ENCODE results near the gene RNFT2. TPM values are rescaled to one million over a fixed set of nuclear protein-coding genes. Genes with fewer than 3 reads are reported as not detected.
A peak's percentile ranks its signal among the peaks of the same experiment; 100 is the strongest.

Gene RNFT2
- total and polyA plus RNA-seq, 2 donors = 4.4 to 9.7 TPM

DNA sequence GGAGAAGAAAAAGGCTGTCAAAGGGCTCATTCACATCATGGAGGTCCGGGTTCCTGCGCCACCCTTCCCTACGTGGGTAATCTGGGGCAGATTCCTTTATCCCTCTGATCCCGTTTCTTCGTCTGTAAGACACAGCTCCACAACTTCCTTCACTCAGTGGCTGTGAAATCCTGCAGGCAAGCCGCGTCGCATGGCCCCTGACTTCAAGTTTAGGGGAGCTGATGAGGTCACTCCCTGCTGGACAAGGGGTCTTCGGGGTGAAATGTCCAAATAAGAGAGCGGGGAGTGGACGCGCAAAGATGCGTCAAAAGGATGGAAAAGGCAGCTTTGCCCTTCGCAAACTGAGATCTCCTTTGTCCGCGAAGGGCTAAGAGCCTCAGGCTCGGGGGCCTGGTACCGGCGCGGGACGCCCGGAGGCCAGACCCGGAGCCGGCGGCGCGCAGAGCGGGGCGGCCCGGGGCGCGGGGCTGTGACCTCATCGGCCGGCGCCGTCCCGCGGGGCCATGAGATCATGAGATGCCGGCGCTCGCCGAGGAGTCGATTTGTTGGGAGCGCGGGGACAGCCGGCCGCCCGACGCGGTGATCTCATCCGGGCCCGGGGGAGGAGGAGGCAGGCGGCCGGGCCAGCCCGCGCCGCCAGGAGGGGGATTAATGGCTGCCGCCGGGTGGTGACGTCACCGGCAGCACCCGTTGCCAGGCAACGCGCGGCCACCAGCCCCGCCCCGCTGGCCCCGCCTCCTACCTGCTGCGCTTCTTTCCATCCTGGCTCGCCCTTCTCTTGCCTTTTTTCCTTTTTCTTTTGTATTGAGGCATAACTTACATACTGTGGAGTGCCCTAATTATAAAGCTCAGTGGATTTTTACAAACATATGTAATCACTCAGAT, 81.1 kb downstream of the RNFT2 start:
- Histone ChIP-seq H3K9me3 (ENCODE audit: control insufficient read depth in 2 of 2, insufficient read depth in 1 of 2, low read length in 1 of 2) (peaks cover 0 to 5% of the 10 kb centered on the region in 2 donors), H3K36me3 (ENCODE audit: control insufficient read depth in 2 of 2, insufficient read depth in 2 of 2, low read length in 1 of 2) (no peaks in the 10 kb centered on the region), H3K4me3 (ENCODE audit: low read length in 2 of 2) (peak overlapping the region; percentile 62 to 72), H3K27me3 (ENCODE audit: control insufficient read depth in 2 of 2, insufficient read depth in 1 of 2, low read length in 1 of 2) (no peaks in the 10 kb centered on the region), H3K4me1 (ENCODE audit: control insufficient read depth in 2 of 2, insufficient read depth in 2 of 2, low read length in 2 of 2) (peaks cover 24 to 60% of the 10 kb centered on the region in 2 donors), H3K27ac (ENCODE audit: low read depth in 1 of 2, low read length in 1 of 2) (peak overlapping the region; percentile 85 to 94)
- WGBS = under 1% methylated on average over 70 of the region's 70 CpGs
- DNase-seq (ENCODE audit: low read depth in 6 of 9, low spot score in 9 of 9) = peak in 8 of 9 donors; percentile 57 to 91 (median 81)

DNA sequence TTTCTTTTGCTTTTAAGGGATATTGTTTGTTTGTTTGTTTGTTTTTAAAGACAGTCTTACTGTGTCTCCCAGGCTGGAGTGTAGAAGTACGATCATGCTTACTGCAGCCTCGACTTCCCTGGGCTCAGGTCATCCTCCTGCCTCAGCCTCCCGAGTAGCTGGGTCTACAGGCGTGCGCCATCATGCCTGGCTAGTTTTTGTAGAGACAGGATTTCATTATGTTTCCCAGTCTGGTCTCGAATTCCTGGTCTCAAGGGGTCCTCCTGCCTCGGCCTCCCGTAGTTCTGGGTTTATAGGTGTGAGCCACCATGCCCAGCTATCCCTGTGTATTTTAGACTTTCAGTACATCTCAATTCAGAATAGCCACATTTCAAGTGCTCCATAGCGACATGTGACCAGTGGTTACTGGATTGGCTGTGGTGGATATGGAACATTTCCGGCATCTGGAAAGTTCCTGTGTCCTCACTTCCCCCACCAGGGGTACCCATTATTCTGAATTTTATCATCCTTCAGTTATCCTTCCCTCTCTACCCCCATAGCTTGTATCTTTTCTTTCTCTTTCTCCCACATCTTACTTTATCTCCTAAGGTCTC, 82.0 kb downstream of the RNFT2 start:
- peaks cover 19 to 51% of the 10 kb centered on the region in 2 donors for H3K4me1 ChIP-seq (ENCODE audit: control insufficient read depth in 2 of 2, insufficient read depth in 2 of 2, low read length in 2 of 2)

DNA sequence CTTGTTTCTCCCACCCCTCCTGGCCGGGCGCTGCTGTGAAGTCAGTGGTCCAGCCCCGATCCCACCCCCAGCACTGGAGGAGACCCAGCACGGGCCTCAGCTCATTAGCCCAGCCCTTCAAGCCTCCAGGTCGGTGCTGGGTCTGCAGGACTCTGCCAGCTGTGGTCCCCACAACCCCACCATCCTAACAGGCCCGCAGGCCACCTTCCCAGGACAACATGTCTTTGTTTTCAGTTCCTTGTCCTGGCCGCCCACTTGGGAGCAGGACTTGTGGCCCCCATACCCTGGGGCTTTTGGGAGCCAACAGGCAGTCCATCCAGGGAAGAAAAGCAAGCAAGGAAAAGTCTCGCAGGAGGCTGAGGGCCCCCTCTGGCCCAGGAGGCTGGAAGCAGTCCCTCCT, 83.2 kb downstream of the RNFT2 start:
- Histone ChIP-seq H3K36me3 (ENCODE audit: control insufficient read depth in 2 of 2, insufficient read depth in 2 of 2, low read length in 1 of 2) (peaks cover 5 to 11% of the 10 kb centered on the region in 2 donors), H3K9me3 (ENCODE audit: control insufficient read depth in 2 of 2, insufficient read depth in 1 of 2, low read length in 1 of 2) (peaks cover 0 to 8% of the 10 kb centered on the region in 2 donors), H3K4me3 (ENCODE audit: low read length in 2 of 2) (no peak overlapping the region), H3K4me1 (ENCODE audit: control insufficient read depth in 2 of 2, insufficient read depth in 2 of 2, low read length in 2 of 2) (peaks cover 19 to 39% of the 10 kb centered on the region in 2 donors), H3K27me3 (ENCODE audit: control insufficient read depth in 2 of 2, insufficient read depth in 1 of 2, low read length in 1 of 2) (no peaks in the 10 kb centered on the region), H3K27ac (ENCODE audit: low read depth in 1 of 2, low read length in 1 of 2) (no peak overlapping the region)
- 85% methylated on average over 8 of the region's 8 CpGs for WGBS
- no peak for DNase-seq (ENCODE audit: low read depth in 6 of 9, low spot score in 9 of 9)

More for the DNA sequence above, 82.0 kb downstream of the RNFT2 start:
- H3K36me3 ChIP-seq (ENCODE audit: control insufficient read depth in 2 of 2, insufficient read depth in 2 of 2, low read length in 1 of 2) = peaks cover 4 to 7% of the 10 kb centered on the region in 2 donors
- peaks cover 0 to 8% of the 10 kb centered on the region in 2 donors for H3K9me3 ChIP-seq (ENCODE audit: control insufficient read depth in 2 of 2, insufficient read depth in 1 of 2, low read length in 1 of 2)
- H3K27ac ChIP-seq (ENCODE audit: low read depth in 1 of 2, low read length in 1 of 2) = no peak overlapping the region
- H3K27me3 ChIP-seq (ENCODE audit: control insufficient read depth in 2 of 2, insufficient read depth in 1 of 2, low read length in 1 of 2) = no peaks in the 10 kb centered on the region
- DNase-seq (ENCODE audit: low read depth in 6 of 9, low spot score in 9 of 9) = no peak
- WGBS = 95% methylated on average over 10 of the region's 10 CpGs
- H3K4me3 ChIP-seq (ENCODE audit: low read length in 2 of 2) = no peak overlapping the region

DNA sequence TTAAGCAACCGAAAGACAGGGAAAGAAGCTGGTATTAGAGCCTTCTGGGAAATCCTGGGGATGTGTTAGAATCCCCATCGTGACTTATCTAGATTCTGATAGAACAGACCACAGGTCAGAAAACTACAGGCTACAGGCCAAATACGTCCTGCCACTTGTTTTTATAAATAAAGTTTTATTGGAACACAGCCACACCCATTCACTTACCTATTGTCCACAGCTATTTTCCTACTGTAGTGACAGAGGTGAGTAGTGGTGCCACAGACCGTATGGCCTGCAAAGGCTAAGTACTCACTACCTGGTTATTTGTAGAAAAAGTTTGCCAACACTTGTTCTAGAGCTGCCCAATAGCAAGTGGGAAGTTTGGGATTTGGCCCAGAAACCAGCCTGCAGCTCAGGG, 89.3 kb downstream of the RNFT2 start:
- 99% methylated on average over 4 of the region's 4 CpGs for WGBS
- Histone ChIP-seq H3K9me3 (ENCODE audit: control insufficient read depth in 2 of 2, insufficient read depth in 1 of 2, low read length in 1 of 2) (peaks cover 0 to 5% of the 10 kb centered on the region in 2 donors), H3K27ac (ENCODE audit: low read depth in 1 of 2, low read length in 1 of 2) (no peak overlapping the region), H3K4me3 (ENCODE audit: low read length in 2 of 2) (no peak overlapping the region), H3K4me1 (ENCODE audit: control insufficient read depth in 2 of 2, insufficient read depth in 2 of 2, low read length in 2 of 2) (no peaks in the 10 kb centered on the region), H3K27me3 (ENCODE audit: control insufficient read depth in 2 of 2, insufficient read depth in 1 of 2, low read length in 1 of 2) (no peaks in the 10 kb centered on the region), H3K36me3 (ENCODE audit: control insufficient read depth in 2 of 2, insufficient read depth in 2 of 2, low read length in 1 of 2) (peaks cover 5 to 13% of the 10 kb centered on the region in 2 donors)
- DNase-seq (ENCODE audit: low read depth in 6 of 9, low spot score in 9 of 9) = no peak

DNA sequence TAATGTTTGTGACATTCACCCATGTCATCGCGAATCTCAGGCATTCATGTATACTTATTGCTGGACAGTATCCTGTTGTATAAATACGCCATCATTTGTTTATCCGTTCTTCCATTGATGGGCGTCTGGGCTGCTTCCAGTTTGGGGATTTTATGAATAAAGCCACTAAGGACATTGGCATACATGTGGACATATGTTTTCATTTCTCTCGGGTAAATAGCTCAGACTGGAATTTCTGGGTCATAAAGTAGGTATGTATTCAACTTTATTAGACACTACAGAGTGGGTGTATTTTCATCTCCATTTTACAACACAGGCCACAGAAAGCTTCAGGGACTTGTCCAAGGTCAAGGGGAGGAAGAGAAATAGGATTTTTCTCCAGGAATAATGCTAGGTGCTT, 94.2 kb downstream of the RNFT2 start:
- Histone ChIP-seq H3K4me3 (ENCODE audit: low read length in 2 of 2) (no peak overlapping the region), H3K9me3 (ENCODE audit: control insufficient read depth in 2 of 2, insufficient read depth in 1 of 2, low read length in 1 of 2) (no peaks in the 10 kb centered on the region), H3K27ac (ENCODE audit: low read depth in 1 of 2, low read length in 1 of 2) (no peak overlapping the region), H3K36me3 (ENCODE audit: control insufficient read depth in 2 of 2, insufficient read depth in 2 of 2, low read length in 1 of 2) (peaks cover 7 to 11% of the 10 kb centered on the region in 2 donors), H3K27me3 (ENCODE audit: control insufficient read depth in 2 of 2, insufficient read depth in 1 of 2, low read length in 1 of 2) (no peaks in the 10 kb centered on the region), H3K4me1 (ENCODE audit: control insufficient read depth in 2 of 2, insufficient read depth in 2 of 2, low read length in 2 of 2) (no peaks in the 10 kb centered on the region)
- 98% methylated on average over 6 of the region's 6 CpGs for WGBS
- no peak for DNase-seq (ENCODE audit: low read depth in 6 of 9, low spot score in 9 of 9)

DNA sequence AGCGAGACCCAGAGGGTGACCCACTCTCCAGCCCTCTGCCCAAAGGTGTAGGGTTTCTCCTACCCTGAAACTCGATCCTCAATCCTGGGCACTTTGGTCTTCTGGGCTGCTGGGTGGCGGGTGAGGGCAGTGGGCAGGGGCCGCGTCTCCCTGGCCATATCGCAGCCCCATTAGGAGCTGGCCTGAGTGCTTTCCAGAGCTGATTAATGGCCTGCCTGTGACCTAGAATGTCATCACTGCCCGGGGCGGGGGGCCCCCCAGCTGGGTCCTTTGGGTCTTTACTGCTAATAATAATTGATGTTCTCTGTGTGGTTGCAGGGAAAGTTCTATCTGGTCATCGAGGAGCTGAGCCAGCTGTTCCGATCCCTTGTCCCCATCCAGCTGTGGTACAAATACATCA, 95.4 kb downstream of the RNFT2 start:
- H3K27me3 ChIP-seq (ENCODE audit: control insufficient read depth in 2 of 2, insufficient read depth in 1 of 2, low read length in 1 of 2) = no peaks in the 10 kb centered on the region
- H3K36me3 ChIP-seq (ENCODE audit: control insufficient read depth in 2 of 2, insufficient read depth in 2 of 2, low read length in 1 of 2) = peaks cover 7 to 11% of the 10 kb centered on the region in 2 donors
- 96% methylated on average over 10 of the region's 10 CpGs for whole genome bisulfite sequencing
- no peak overlapping the region for H3K27ac ChIP-seq (ENCODE audit: low read depth in 1 of 2, low read length in 1 of 2)
- no peaks in the 10 kb centered on the region for H3K4me1 ChIP-seq (ENCODE audit: control insufficient read depth in 2 of 2, insufficient read depth in 2 of 2, low read length in 2 of 2)
- DNase-seq (ENCODE audit: low read depth in 6 of 9, low spot score in 9 of 9) = no peak
- no peaks in the 10 kb centered on the region for H3K9me3 ChIP-seq (ENCODE audit: control insufficient read depth in 2 of 2, insufficient read depth in 1 of 2, low read length in 1 of 2)
- H3K4me3 ChIP-seq (ENCODE audit: low read length in 2 of 2) = no peak overlapping the region

DNA sequence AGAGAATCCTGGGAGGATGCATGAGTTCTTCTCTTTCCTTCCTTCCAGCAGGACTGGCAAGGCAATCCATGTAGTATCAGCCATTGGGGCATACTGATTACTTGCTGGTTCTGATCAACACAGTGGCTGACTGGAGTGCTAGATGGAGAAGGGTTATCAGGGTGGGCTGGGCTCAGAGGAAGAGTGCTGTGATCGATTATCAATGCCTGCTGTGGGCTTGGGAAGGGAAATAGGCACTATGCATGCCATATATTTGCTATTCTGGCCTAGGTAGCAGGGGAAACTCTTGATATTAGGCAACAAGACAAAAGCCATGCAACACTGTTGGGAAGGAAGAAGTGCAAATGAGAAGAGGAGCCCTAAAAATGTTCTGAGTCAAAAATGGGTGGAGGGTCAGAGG, 97.4 kb downstream of the RNFT2 start:
- no peak overlapping the region for H3K27ac ChIP-seq (ENCODE audit: low read depth in 1 of 2, low read length in 1 of 2)
- 94% methylated on average over 1 of the region's 1 CpG for WGBS
- DNase-seq (ENCODE audit: low read depth in 6 of 9, low spot score in 9 of 9) = no peak
- no peaks in the 10 kb centered on the region for H3K27me3 ChIP-seq (ENCODE audit: control insufficient read depth in 2 of 2, insufficient read depth in 1 of 2, low read length in 1 of 2)
- no peaks in the 10 kb centered on the region for H3K4me1 ChIP-seq (ENCODE audit: control insufficient read depth in 2 of 2, insufficient read depth in 2 of 2, low read length in 2 of 2)
- H3K36me3 ChIP-seq (ENCODE audit: control insufficient read depth in 2 of 2, insufficient read depth in 2 of 2, low read length in 1 of 2) = peaks cover 7 to 11% of the 10 kb centered on the region in 2 donors
- no peaks in the 10 kb centered on the region for H3K9me3 ChIP-seq (ENCODE audit: control insufficient read depth in 2 of 2, insufficient read depth in 1 of 2, low read length in 1 of 2)
- no peak overlapping the region for H3K4me3 ChIP-seq (ENCODE audit: low read length in 2 of 2)

DNA sequence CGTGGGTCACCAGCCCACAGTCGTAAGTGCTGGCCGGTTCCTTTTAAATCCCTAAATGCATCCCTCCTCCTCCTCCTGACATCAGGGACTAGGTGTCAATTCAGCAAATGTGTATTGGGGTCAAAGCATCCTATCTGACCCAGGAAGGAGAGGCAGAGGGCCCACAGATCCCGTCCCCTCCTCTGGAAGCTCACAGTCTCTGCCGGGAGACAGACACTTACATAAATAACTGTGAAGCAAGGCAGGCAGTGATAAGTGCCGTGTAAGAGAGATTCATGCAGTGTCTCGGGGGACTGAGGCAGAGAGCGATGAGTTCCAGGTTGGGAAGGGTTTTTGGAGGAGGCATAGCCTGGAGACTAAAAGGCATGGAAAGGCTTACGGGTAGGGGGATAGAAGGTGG, 99.0 kb downstream of the RNFT2 start:
- DNase-seq (ENCODE audit: low read depth in 6 of 9, low spot score in 9 of 9) = no peak
- Histone ChIP-seq H3K27ac (ENCODE audit: low read depth in 1 of 2, low read length in 1 of 2) (no peak overlapping the region), H3K27me3 (ENCODE audit: control insufficient read depth in 2 of 2, insufficient read depth in 1 of 2, low read length in 1 of 2) (no peaks in the 10 kb centered on the region), H3K4me1 (ENCODE audit: control insufficient read depth in 2 of 2, insufficient read depth in 2 of 2, low read length in 2 of 2) (no peaks in the 10 kb centered on the region), H3K9me3 (ENCODE audit: control insufficient read depth in 2 of 2, insufficient read depth in 1 of 2, low read length in 1 of 2) (no peaks in the 10 kb centered on the region), H3K4me3 (ENCODE audit: low read length in 2 of 2) (no peak overlapping the region), H3K36me3 (ENCODE audit: control insufficient read depth in 2 of 2, insufficient read depth in 2 of 2, low read length in 1 of 2) (peaks cover 7 to 11% of the 10 kb centered on the region in 2 donors)
- 93% methylated on average over 9 of the region's 9 CpGs for WGBS

DNA sequence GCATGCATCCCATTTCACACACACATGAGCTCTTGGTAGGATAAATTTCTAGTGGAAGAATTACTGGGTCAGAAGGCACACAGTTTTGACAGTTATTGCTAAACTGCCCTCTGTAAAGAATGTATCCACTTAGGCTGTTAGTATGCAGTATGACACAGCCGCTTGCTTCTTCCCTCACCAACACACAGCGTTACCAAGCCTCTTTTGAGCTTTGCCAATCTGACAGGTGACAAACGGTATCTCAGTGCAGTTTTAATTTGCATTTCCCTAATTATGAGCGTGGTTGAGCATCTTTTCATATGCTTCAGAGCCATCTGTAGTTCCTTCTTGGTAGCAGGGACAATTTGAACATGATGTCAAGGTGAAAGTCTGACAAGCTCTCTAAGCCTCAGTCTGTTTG, 100.2 kb downstream of the RNFT2 start:
- 90% methylated on average over 4 of the region's 4 CpGs for WGBS
- no peaks in the 10 kb centered on the region for H3K27me3 ChIP-seq (ENCODE audit: control insufficient read depth in 2 of 2, insufficient read depth in 1 of 2, low read length in 1 of 2)
- peaks cover 7 to 11% of the 10 kb centered on the region in 2 donors for H3K36me3 ChIP-seq (ENCODE audit: control insufficient read depth in 2 of 2, insufficient read depth in 2 of 2, low read length in 1 of 2)
- no peak overlapping the region for H3K4me3 ChIP-seq (ENCODE audit: low read length in 2 of 2)
- no peak overlapping the region for H3K27ac ChIP-seq (ENCODE audit: low read depth in 1 of 2, low read length in 1 of 2)
- H3K9me3 ChIP-seq (ENCODE audit: control insufficient read depth in 2 of 2, insufficient read depth in 1 of 2, low read length in 1 of 2) = no peaks in the 10 kb centered on the region
- DNase-seq (ENCODE audit: low read depth in 6 of 9, low spot score in 9 of 9) = no peak
- H3K4me1 ChIP-seq (ENCODE audit: control insufficient read depth in 2 of 2, insufficient read depth in 2 of 2, low read length in 2 of 2) = no peaks in the 10 kb centered on the region

Data from thymus (tissue), 11 donors.